Activated CD8-positive, alpha-beta memory T cell treated with anti-CD3 and anti-CD28 coated beads for 1 hour (primary cell): ENCODE measurements around the gene TCEA2.
A peak's percentile ranks its signal among the peaks of the same experiment; 100 is the strongest.
"Not testable (repeated sequence)": the region's sequence is repeated elsewhere in the genome, so short reads cannot be mapped to it uniquely, and the experiment has no call there.

ENCODE experiments used
- DNase-seq, 2 donors: peaks; one replicate each; pipeline ENCODE4 v3.0.0-alpha.2; 2020; ENCODE audit warnings: low read depth in 1 of 2; ENCODE audit errors: extremely low read depth in 1 of 2

Gene TCEA2

DNA sequence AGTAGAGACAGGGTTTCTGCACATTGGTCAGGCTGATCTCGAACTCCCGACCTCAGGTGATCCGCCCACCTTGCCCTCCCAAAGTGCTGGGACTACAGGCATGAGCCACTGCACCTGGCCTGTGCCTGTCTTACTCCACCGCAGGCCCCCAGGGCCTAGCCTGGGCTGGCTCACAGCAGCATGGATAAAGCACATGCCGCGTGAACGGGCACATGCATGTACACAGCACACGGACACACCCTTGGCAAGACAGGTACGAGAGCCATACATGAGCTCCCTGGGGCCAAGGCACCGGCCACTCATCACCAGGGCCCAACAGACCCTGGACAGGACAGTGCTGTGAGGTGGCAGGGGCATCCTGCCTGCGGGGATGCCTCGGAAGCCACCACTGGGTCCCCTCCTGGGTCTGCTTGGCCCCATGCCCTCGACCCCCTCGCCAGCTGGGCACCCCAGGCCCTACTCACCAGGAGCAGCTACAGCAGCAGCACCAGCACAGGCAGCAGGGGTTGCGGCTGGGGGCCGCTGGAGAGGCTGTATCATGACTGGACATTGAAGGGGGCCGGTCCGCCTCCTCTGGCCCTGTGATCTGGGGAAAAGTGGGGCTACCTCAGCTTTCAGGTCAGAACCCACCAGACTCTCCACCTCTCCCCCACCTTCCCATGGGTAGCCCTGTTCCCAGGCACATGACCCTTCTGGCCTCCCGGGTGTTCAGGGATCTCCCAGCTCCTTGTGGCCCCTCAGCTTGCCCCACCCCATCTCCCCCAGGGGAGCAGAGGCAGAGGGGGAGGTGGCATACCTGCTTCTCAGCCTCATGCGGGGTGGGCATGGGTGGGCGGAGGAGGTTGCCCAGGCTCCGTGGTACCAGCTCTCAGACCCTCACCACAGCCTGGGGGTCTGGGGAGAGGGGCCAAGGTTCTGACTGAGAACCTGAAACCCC lies 13.3 kb downstream of the TCEA2 start:
- DNase-seq: no peak

GRCh38 chr20:64077094-64077493 lies 14.1 kb downstream of the TCEA2 start:
- no peak for DNase-seq

- no peak for DNase-seq
Measured at GRCh38 chr20:64077541-64077875, 14.5 kb downstream of the TCEA2 start.

- DNase-seq: peak in 1 of 2 donors; percentile 37
Measured at GRCh38 chr20:64077876-64078551, 15.0 kb downstream of the TCEA2 start.

GRCh38 chr20:64078934-64079272 lies 15.9 kb downstream of the TCEA2 start:
- no peak for DNase-seq

- peak in 1 of 2 donors; percentile 41 for DNase-seq
Measured at GRCh38 chr20:64079273-64080012, 16.4 kb downstream of the TCEA2 start, which contains the start of gene RGS19. RGS19 (minus strand) TSS chr20:64079518; CDS start chr20:64076886, 2,632 bp downstream.

DNA sequence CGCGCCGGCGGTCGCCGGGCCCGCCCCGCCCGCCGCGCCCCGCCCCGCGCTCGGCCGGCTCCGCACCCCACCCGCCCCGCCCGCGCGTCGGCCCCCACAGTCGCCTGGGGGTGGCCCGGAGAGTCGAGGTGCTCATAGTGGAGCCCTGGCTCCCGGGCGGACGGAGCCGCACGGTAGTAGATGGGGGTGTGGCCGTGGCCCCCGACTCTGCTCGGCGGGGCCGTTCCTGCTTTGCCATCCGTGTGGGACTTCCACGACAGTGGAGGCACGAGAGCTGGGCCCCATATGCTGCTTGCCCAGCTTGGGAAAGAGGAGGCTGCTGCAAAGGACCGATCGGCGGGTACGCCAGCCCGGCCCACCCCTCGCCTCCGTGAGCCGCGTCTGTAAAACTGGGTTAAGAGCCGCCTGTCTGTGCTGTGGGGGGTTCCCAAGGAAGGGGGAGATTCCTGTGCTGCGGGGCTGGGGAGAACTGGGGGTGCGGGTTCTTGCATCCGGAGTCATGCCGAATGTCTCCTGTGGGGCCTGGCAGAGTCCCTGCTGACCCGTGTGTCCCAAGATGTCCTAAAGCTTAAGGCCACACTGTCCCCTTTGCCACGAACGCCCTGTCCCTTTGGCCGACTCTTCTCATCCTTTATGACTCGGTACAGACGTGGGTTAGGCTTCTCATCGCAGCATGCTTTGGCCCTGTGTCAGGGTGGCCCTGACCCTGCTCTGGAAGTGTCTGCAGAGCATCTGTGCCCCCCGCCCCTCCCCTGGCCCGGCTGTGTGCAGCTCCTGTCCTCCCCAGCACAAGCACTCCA lies 17.2 kb downstream of the TCEA2 start, which contains the start of gene OPRL1:
OPRL1 (plus strand) TSS at position 70 of the 800 bp plus-strand sequence. CDS start 12,639 bp downstream, outside the sequence.
- no peak for DNase-seq

GRCh38 chr20:64080813-64081623 lies 18.0 kb downstream of the TCEA2 start:
- no peak for DNase-seq

DNA sequence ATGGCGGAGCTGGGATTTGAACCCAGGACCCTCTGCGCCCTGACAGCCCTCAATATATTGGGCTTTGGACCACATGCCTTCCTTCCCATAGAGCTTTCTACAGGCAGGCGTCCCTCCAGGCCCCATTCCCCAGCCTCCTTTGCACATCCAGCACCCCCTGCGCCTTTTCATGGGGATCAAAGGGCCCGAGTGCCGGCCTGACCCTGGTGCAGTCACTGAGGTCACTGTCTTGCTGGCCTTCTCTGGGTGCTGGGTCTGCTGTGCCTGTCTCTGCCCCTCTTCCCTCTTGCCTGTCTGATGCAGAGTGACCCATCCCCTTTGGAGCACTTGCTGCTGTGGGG lies 18.6 kb downstream of the TCEA2 start:
- DNase-seq: no peak

GRCh38 chr20:64082126-64082731 lies 19.2 kb downstream of the TCEA2 start:
- DNase-seq: no peak

- no peak for DNase-seq
Measured at GRCh38 chr20:64082820-64083377, 19.9 kb downstream of the TCEA2 start.

GRCh38 chr20:64083378-64083803 lies 20.4 kb downstream of the TCEA2 start:
- DNase-seq: peak in 1 of 2 donors; percentile 51

DNA sequence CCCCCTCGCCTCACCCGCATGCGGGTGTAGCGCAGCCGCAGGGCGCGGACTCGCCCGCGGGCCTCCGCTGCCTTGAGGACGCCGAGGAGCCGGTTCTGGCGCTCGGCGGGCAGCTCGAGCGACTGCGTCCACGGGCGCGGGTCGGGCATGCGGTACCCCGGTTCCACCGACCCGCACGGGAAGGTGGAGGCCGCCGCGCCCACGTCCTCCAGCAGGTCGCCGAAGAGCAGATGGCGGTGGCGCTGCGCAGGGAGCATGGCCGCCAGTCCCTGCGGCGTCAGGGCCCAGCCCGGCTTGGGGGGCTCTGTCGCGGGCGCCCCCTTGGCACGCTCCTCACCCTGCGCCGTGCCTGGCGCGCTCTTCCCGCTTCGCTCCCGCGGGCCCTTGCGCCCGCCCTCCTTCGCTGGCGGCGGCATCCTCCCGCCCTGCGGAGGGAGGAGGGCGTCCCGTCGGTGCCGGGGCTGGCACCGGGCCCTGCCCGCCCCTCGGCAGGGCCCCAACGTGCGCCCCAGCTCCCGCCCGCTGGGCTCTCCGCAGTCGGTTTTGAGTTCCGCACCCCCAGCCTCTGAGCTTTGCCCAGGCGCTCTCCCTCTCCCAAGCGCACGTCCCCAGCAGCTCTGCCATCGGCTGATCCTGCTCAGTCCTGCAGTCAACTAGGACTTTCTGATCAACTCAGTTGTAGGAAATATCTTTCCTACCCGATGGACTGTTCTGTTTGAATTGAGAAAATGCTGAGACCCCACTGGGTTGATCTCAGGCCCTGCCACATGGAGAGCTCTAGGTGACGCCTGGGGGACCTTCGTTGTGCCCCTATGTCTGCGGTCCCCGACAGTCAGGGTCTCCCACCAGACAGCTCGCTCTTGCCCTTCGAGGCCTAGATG lies 21.0 kb downstream of the TCEA2 start, which contains the start of gene LKAAEAR1:
LKAAEAR1 (minus strand) TSS at position 595 of the 881 bp plus-strand sequence; CDS start at position 416, 179 bp downstream.
- DNase-seq: no peak

DNA sequence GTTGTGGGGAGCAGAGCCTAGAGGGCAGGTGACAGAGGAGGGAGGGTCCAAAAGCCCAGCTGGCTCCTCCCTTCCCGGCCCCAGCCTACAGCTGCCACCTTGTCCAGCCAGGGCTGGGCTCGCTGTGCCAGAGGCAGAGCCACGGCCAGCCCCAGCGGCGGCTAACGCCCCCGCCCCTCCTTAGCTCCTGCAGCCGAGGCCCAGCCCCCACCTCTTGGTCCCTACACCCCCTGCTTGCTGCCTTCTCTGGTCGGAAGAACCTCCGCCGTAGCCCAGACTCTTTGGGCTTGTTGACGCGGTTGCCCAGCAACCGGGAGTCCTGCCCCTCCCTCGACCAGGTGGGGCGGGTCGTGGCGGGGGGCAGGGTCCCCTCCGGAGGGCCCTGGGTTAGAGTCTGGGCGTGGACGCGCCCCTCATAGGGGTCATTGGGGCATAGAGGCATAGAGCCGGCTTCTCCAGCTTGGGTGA lies 21.7 kb downstream of the TCEA2 start:
- no peak for DNase-seq

- no peak for DNase-seq
Measured at GRCh38 chr20:64086801-64087200, 23.8 kb downstream of the TCEA2 start.

- not testable (repeated sequence) for DNase-seq
Measured at GRCh38 chr20:64087226-64087825, 24.3 kb downstream of the TCEA2 start.

DNA sequence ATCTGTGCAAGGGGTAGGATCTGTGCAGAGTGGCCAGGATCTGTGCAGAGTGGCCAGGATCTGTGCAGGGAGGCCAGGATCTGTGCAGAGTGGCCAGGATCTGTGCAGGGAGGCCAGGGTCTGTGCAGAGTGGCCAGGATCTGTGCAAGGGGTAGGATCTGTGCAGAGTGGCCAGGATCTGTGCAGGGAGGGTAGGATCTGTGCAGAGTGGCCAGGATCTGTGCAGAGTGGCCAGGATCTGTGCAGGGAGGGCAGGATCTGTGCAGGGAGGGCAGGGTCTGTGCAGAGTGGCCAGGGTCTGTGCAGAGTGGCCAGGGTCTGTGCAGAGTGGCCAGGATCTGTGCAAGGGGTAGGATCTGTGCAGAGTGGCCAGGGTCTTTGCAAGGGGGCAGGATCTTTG lies 25.6 kb downstream of the TCEA2 start:
- DNase-seq: not testable (repeated sequence)
